Measurements from ENCODE around the gene PLEKHJ1. TPM values are rescaled to one million over a fixed set of nuclear protein-coding genes. Genes with fewer than 3 reads are reported as not detected.

The PLEKHJ1 gene
- total and polyA plus RNA-seq, 2 of the 13 experiments (the other 11 are each of a cell fraction or from before 2014, with no cell fraction given): 70.5 to 130 TPM

GRCh38 chr19:2212861-2213711 is 23.0 kb downstream of the PLEKHJ1 start (continued):
- TF ChIP-seq ZSCAN20 (CRISPR knock-in tag; IDR thresholded peaks at IDR 0.05; ENCODE audit: borderline replicate concordance) (peak; percentile 95), MAF1 (CRISPR knock-in tag; IDR thresholded peaks at IDR 0.05; ENCODE audit: borderline replicate concordance) (peak; percentile 68; the same call in 1 of the 2 replicates), HMG20B (CRISPR knock-in tag; conservative IDR thresholded peaks at IDR 0.05) (0 out of 2 replicates have a peak, but pooled peaks have one; percentile 13), ZNF567 (CRISPR knock-in tag; IDR thresholded peaks at IDR 0.05; ENCODE audit: borderline replicate concordance) (no peak), ZNF766 (CRISPR knock-in tag; IDR thresholded peaks at IDR 0.05; ENCODE audit: borderline replicate concordance) (peak; percentile 93; the same call in 1 of the 2 replicates), ZBTB14 (CRISPR knock-in tag; IDR thresholded peaks at IDR 0.05) (peak; percentile 37; the same call in 1 of the 2 replicates), CENPX (CRISPR knock-in tag; IDR thresholded peaks at IDR 0.05) (no peak), ZBTB34 (CRISPR knock-in tag; IDR thresholded peaks at IDR 0.05) (peak; percentile 72; the same call in 1 of the 2 replicates), POLR2AphosphoS5 (IDR thresholded peaks at IDR 0.05; ENCODE audit: low read depth, low read length) (no peak), ASH2L (IDR thresholded peaks at IDR 0.05; ENCODE audit: insufficient read length, low read depth, low read length) (no peak), SP140L (CRISPR knock-in tag; IDR thresholded peaks at IDR 0.05; ENCODE audit: borderline replicate concordance) (0 out of 2 replicates have a peak, but pooled peaks have one; percentile 43), SALL2 (CRISPR knock-in tag; IDR thresholded peaks at IDR 0.05) (peak; percentile 59; the same call in 1 of the 2 replicates), DRAP1 (CRISPR knock-in tag; IDR thresholded peaks at IDR 0.05) (0 out of 2 replicates have a peak, but pooled peaks have one; percentile 18), ATRX (CRISPR knock-in tag; IDR thresholded peaks at IDR 0.05; ENCODE audit: borderline replicate concordance) (no peak), HIC2 (CRISPR knock-in tag; IDR thresholded peaks at IDR 0.05; ENCODE audit: low read depth) (peak; percentile 40; the same call in 1 of the 2 replicates), SRSF1 (optimal IDR thresholded peaks at IDR 0.05; ENCODE audit: low read depth, low read length) (peak; percentile 24), NR2C2 (CRISPR knock-in tag; IDR thresholded peaks at IDR 0.05; ENCODE audit: borderline replicate concordance) (peak; percentile 74; the same call in 1 of the 2 replicates), ZBTB21 (CRISPR knock-in tag; IDR thresholded peaks at IDR 0.05) (no peak)
- TF ChIP-seq, protein P1, sequence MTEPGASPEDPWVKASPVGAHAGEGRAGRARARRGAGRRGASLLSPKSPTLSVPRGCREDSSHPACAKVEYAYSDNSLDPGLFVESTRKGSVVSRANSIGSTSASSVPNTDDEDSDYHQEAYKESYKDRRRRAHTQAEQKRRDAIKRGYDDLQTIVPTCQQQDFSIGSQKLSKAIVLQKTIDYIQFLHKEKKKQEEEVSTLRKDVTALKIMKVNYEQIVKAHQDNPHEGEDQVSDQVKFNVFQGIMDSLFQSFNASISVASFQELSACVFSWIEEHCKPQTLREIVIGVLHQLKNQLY (CRISPR knock-in tag; IDR thresholded peaks at IDR 0.05): peak; percentile 50; the same call in 1 of the 2 replicates
- TF ChIP-seq, protein P2, sequence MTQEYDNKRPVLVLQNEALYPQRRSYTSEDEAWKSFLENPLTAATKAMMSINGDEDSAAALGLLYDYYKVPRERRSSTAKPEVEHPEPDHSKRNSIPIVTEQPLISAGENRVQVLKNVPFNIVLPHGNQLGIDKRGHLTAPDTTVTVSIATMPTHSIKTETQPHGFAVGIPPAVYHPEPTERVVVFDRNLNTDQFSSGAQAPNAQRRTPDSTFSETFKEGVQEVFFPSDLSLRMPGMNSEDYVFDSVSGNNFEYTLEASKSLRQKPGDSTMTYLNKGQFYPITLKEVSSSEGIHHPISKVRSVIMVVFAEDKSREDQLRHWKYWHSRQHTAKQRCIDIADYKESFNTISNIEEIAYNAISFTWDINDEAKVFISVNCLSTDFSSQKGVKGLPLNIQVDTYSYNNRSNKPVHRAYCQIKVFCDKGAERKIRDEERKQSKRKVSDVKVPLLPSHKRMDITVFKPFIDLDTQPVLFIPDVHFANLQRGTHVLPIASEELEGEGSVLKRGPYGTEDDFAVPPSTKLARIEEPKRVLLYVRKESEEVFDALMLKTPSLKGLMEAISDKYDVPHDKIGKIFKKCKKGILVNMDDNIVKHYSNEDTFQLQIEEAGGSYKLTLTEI (CRISPR knock-in tag; conservative IDR thresholded peaks at IDR 0.05): no peak
